ENCODE data around the gene CAMSAP1.

GRCh38 chr9:135888126-135888765, 19.1 kb downstream of the CAMSAP1 start:
- TF ChIP-seq EZH2 (IDR thresholded peaks at IDR 0.05; ENCODE audit: insufficient read depth, poor library complexity, severe bottlenecking): no peak
- no peak for TF ChIP-seq EZH2phosphoT487 (IDR thresholded peaks at IDR 0.05; ENCODE audit: insufficient read depth, low read depth)

Measured in GM23248 (cell line).